ENCODE results near the gene ASS1. TPM values are rescaled to one million over a fixed set of nuclear protein-coding genes. Genes with fewer than 3 reads are reported as not detected.
A peak's percentile ranks its signal among the peaks of the same experiment; 100 is the strongest.

ASS1 gene
- total RNA-seq, 6 donors from 2014 or later = 31.4 to 104 (median 66.3) TPM

GRCh38 chr9:130465383-130466096 is 20.8 kb downstream of the ASS1 start:
- no peaks in the 10 kb centered on the region for H3K9me3 ChIP-seq
- DNase-seq (no peak), ATAC-seq (ENCODE audit: low FRiP score in 2 of 2) (no peak)
- no peak overlapping the region for H3K27ac ChIP-seq
- no peak overlapping the region for H3K4me3 ChIP-seq
- H3K36me3 ChIP-seq = peaks cover 0 to 51% (median 19%) of the 10 kb centered on the region in 4 donors
- H3K27me3 ChIP-seq = no peaks in the 10 kb centered on the region
- TF ChIP-seq POLR2A (IDR thresholded peaks at IDR 0.05) (no peak), POLR2AphosphoS5 (IDR thresholded peaks at IDR 0.05) (no peak), EP300 (IDR thresholded peaks at IDR 0.05) (no peak)
- TF ChIP-seq, protein P1, sequence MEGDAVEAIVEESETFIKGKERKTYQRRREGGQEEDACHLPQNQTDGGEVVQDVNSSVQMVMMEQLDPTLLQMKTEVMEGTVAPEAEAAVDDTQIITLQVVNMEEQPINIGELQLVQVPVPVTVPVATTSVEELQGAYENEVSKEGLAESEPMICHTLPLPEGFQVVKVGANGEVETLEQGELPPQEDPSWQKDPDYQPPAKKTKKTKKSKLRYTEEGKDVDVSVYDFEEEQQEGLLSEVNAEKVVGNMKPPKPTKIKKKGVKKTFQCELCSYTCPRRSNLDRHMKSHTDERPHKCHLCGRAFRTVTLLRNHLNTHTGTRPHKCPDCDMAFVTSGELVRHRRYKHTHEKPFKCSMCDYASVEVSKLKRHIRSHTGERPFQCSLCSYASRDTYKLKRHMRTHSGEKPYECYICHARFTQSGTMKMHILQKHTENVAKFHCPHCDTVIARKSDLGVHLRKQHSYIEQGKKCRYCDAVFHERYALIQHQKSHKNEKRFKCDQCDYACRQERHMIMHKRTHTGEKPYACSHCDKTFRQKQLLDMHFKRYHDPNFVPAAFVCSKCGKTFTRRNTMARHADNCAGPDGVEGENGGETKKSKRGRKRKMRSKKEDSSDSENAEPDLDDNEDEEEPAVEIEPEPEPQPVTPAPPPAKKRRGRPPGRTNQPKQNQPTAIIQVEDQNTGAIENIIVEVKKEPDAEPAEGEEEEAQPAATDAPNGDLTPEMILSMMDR (IDR thresholded peaks at IDR 0.05) = no peak
- H3K4me1 ChIP-seq = no peaks in the 10 kb centered on the region
- 78 to 88% methylated on average over 13 to 16 of the region's 16 CpGs for WGBS, 2 donors

GRCh38 chr9:130466537-130467217 is 21.9 kb downstream of the ASS1 start:
- H3K27ac ChIP-seq = no peak overlapping the region
- H3K4me1 ChIP-seq = no peaks in the 10 kb centered on the region
- 60 to 76% methylated on average over 4 to 19 of the region's 20 CpGs for WGBS, 2 donors
- no peaks in the 10 kb centered on the region for H3K27me3 ChIP-seq
- DNase-seq (peak in 1 of 2 donors; percentile 62), ATAC-seq (ENCODE audit: low FRiP score in 2 of 2) (no peak)
- no peaks in the 10 kb centered on the region for H3K9me3 ChIP-seq
- TF ChIP-seq, protein P1 (IDR thresholded peaks at IDR 0.05) = no peak
- TF ChIP-seq POLR2A (IDR thresholded peaks at IDR 0.05) = no peak
- TF ChIP-seq EP300 (IDR thresholded peaks at IDR 0.05) = no peak
- no peak for TF ChIP-seq POLR2AphosphoS5 (IDR thresholded peaks at IDR 0.05)
- H3K4me3 ChIP-seq = no peak overlapping the region
- peaks cover 0 to 62% (median 25%) of the 10 kb centered on the region in 4 donors for H3K36me3 ChIP-seq

DNA sequence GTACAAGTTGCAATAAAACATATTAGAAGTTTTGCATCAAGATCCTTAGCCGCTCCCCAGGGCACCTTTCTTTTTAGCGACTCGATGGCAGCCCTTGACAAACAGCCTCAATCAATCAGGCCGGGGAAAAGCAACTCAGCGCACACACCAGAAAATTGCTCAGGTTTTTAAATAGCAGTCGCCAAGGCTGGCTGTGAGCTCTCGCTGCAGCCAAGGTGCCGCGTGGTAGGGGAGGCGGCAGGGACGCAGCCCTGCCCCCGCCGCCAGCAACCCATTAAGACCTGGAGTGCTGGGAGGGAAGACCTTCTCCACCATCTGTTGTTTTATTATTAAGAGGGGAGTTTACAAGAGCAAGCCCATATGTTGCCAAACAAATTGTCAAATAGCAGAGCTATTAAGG is 22.6 kb downstream of the ASS1 start:
- DNase-seq = no peak
- TF ChIP-seq POLR2AphosphoS5 (IDR thresholded peaks at IDR 0.05) (no peak), EP300 (IDR thresholded peaks at IDR 0.05) (no peak), POLR2A (IDR thresholded peaks at IDR 0.05) (no peak)
- TF ChIP-seq, protein P1 (IDR thresholded peaks at IDR 0.05) = no peak
- Histone ChIP-seq H3K27me3 (no peaks in the 10 kb centered on the region), H3K27ac (no peak overlapping the region), H3K9me3 (no peaks in the 10 kb centered on the region), H3K4me1 (no peaks in the 10 kb centered on the region), H3K4me3 (no peak overlapping the region), H3K36me3 (peaks cover 0 to 64% (median 25%) of the 10 kb centered on the region in 4 donors)
- WGBS, 2 donors = 57 to 63% methylated on average over 13 of the region's 13 CpGs
- ATAC-seq (ENCODE audit: low FRiP score in 2 of 2) = no peak

GRCh38 chr9:130468566-130468965 is 23.8 kb downstream of the ASS1 start:
- 49 to 76% methylated on average over 4 of the region's 4 CpGs for WGBS, 2 donors
- no peaks in the 10 kb centered on the region for H3K4me1 ChIP-seq
- no peak overlapping the region for H3K27ac ChIP-seq
- DNase-seq (no peak), ATAC-seq (ENCODE audit: low FRiP score in 2 of 2) (no peak)
- no peak for TF ChIP-seq POLR2AphosphoS5 (IDR thresholded peaks at IDR 0.05)
- TF ChIP-seq, protein P1 (IDR thresholded peaks at IDR 0.05) = no peak
- H3K9me3 ChIP-seq = no peaks in the 10 kb centered on the region
- no peaks in the 10 kb centered on the region for H3K27me3 ChIP-seq
- H3K36me3 ChIP-seq = peaks cover 0 to 57% (median 23%) of the 10 kb centered on the region in 4 donors
- no peak overlapping the region for H3K4me3 ChIP-seq
